Limb (tissue), 2 donors: ENCODE measurements around the gene PVR.
"Not testable (repeated sequence)": the region's sequence is repeated elsewhere in the genome, so short reads cannot be mapped to it uniquely, and the experiment has no call there.

Source experiments
- DNase-seq, 2 donors: peaks; one replicate each; pipeline ENCODE4 v3.0.0-alpha.2; 2016; ENCODE audit errors: extremely low spot score in 2 of 2

PVR gene

DNA sequence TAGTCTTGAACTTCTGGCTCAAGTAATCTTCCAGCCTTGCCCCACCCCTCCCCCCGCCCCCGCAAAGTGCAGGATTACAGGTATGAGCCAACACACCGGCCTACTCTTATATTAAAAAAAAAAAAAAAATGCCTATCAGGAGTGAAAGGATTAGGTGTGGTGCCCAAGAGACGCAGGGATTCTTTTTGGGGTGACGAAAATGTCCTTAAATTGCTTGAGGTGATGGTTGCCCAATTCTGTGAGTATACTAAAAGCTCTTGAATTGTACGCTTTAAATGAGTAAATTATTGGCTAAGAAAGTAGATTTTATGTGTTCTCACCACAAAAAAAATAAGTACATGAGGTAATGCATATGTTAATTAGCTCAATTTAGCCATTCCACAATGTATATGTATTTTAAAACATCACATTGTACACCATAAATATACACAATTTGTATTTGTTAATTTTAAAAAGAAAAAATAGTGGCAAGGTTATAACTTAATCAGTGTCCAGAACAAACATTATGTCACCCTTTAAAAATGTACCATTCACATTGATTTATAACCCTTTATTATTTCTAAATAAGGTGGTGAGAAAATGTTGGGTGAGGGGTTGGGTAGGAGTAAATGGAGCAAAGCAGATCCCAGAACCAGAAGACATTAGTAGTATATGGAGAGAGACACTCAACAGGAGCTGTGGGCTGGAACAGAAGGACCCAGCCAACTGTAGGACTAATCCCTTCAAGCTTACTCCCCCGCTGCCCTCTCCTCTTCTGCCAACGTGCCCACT is 26.4 kb upstream of the PVR start:
- DNase-seq: no peak

DNA sequence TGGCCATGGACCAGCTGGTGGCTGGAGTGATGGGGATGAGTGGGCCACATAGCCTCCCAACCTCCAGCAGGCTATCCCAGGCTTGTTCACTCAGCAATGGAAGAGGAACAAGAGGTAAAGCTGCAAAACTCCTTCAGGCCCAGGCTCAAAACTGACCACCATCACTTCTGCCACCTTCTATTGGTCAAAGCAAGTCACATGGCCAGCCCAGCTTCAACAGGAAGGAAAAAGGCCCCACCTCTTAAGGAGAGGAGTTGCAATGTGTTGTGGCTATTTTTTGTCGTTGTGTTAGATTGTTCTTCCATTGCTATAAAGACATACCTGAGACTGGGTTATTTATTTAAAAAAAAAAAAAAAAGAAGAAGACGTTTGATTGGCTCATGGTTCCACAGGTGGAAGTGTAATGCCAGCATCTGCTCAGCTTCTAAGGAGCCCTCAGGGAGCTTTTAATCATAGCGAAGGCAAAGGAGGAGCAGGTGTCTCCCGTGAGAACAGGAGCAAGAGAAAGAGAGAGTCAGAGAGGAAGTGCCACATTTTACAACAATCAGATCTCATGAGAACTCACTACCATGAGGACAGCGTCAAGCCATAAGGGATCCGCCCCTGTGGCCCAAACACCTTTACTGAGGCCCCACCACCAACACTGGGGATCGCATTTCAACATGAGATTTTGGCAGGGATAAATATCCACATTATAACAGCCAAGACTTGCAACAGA is 24.9 kb upstream of the PVR start:
- DNase-seq: no peak

DNA sequence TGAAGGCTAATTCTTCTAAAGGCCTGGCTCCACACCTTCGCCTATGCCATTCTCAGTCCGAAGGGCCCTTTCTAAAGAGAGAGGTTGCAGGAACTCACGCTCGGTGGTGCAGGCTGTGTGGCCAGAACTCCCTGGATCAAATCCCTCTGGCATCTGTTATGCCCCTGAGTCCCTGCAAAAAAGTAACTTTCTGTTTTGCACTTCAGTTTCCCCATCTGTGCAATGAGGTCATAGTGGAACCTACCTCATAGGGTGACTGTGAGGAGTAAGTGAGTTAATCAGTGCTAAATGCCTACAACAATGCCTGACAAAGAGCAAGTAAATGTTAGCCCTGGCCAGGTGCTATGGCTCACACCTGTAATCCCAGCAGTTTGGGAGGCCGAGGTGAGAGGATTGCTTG is 23.0 kb upstream of the PVR start:
- no peak for DNase-seq

DNA sequence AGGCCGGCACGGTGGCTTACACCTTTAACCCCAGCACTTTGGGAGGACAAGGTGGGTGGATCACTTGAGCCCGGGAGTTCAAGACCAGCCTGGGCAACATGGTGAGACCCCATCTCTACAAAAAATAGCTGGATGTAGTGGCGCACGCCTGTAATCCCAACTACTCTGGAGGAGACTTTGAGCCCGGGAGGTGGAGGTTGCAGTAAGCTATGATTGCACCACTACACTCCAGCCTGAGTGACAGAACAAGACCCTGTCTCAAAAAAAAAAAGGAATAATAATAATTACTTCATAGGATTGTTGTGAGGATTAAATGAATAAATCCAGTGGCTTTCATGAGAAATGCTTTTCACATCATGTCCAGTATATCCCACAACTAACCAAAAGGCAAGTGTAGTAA is 22.3 kb upstream of the PVR start:
- DNase-seq: no peak

DNA sequence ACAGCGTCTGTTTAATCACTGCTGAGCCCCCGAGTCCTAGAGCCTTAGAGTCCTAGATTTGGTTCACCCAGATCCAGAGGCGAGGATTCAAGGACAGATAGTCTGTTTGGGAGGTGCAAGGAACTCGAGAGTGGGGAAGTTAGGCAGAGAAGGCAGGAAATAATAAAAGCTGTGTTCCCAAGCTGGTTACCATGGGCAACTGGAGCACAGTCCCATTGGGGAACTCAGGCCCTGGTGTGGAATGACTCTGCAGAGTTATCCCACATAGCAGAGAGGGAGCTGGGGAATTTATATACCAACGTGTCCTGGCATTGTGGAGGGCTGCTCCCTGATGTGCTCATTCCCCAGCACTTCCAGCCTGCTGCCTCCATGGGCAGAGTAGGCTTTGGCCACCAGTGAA is 20.6 kb upstream of the PVR start:
- DNase-seq: no peak

DNA sequence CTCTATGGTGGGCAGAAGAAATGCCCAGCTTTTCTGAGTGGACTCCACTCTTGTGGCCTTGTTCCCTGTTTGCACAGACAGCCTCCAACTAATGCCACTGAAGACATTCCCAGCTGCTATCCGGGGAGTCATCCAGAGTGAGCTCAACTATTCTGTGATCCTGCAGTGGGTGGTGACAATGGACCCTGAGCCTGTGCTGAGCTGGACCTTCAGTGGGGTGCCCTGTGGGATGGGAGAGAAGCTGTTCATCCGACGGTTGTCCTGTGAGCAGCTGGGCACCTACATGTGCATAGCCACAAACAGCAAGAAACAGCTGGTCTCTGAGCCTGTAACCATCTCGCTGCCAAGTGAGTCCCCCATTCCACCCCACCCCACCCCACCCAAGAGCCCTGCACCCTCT is 20.1 kb upstream of the PVR start:
- DNase-seq: no peak

DNA sequence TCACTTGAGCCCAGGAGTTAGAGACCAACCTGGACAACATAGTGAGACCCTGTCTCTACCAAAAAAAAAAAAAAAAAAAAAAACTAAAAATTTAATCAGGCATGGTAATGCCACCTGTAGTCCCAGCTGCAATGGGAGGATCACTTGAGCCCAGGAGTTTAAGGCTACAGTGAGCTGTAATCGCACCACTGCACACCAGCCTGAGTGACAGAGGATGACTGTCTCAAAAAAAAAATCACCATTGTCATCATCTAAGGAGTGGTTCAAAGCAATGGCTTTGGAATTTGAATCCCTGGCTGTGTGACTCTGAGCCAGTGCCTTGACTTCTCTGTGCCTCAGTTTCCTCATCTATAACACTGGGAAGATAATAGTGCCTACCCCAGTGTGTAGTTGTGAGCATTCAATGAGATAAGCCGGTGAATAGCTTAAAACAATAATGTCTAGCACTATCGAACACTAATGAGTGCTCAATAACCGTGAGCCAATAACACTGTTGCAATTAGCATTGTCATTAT is 18.8 kb upstream of the PVR start:
- DNase-seq: no peak

DNA sequence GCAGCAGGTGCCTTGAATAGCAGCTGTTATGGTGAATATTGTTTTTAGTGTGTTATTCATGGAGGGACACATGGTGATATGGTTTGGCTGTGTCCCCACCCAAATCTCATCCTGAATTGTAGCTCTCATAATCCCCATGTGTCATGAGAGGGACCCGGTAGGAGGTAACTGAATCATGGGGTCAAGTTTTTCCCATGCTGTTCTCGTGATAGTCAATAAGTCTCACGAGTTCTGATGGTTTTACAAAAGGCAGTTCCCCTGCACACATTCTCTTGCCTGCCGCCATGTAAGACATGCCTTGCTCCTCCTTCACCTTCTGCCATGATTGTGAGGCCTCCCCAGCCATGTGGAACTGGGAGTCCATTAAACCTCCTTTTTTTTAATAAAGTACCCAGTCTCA is 18.1 kb upstream of the PVR start:
- not testable (repeated sequence) for DNase-seq

DNA sequence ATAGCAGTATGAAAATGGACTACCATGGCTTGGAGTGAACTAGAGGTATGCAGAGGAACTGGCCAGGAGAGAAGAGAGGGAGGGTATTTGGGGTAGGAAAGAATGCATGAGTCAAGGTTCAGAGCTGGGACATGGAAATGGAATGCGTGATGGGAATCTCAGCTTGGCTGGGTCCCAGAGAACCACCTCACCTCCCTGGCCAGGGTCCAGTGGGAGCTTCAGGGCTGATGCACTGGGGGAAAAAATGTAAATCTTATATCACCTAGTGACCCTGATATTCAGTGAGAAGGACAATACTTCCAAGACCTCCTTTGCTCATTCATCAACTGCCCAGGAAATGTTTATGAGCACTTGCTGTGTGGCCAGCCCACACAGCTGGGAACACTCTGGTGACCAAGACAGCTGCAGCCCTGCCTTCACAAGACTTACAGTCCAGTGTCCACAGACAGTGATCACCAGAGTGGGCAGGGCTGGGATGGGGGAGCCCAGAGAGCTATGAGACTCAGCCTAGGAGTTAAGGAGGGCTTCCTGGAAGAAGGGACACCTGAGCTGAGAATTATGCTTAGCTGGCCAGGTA is 17.6 kb upstream of the PVR start:
- DNase-seq: no peak

DNA sequence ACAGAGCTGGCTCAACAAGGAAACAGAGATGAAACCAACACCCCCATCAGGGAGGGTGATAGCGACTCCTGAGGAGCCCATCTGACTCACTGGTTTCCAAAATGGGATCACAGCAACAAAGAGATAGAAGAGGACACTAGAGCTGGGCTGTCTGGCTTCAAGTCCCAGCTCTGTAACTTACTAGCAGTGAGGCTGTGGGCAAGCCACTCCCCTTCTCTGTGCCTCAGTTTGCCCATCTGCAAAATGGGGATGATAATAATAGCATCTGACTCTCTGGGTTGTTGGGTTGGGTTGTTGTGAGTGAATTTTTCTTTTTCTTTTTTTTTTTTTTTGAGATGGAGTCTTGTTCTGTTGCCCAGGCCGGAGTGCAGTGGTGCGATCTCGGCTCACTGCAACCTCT is 16.1 kb upstream of the PVR start:
- DNase-seq: no peak

DNA sequence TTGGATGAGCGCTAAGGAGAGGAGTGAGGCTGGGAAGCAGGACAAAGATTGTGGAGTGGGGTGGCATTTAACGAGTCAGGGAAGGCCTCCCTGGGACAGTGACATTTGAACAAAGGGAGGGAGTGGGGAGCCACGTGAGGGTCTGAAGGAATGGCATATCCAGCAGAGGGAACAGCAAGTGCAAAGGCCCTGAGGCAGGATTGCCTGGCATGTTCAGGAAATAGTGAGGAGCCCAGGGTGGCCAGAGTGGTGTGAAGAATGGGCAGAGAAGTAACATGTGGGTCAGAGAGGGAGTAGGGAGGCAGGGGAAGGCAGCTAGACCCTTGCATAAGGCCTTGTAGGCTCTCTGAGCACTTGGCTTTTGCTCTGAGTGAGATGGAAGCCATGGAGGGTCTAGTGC is 14.9 kb upstream of the PVR start:
- DNase-seq: no peak

DNA sequence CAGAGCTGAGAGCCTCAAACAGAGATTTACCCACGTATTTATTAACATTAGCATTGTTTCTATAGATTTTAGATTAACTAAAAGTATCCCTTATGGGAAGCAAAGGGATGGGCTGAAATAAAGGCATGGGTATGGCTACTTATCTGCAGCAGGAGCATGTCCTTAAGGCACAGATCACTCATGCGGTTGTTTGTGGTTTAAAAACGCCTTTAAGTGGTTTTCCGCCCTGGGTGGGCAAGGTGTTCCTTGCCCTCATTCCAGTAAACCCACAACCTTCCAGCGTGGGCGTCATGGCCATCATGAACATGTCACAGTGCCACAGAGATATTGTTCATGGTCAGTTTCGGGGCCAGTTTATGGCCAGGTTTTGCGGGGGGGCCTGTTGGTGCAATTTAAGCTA is 12.1 kb upstream of the PVR start:
- not testable (repeated sequence) for DNase-seq

DNA sequence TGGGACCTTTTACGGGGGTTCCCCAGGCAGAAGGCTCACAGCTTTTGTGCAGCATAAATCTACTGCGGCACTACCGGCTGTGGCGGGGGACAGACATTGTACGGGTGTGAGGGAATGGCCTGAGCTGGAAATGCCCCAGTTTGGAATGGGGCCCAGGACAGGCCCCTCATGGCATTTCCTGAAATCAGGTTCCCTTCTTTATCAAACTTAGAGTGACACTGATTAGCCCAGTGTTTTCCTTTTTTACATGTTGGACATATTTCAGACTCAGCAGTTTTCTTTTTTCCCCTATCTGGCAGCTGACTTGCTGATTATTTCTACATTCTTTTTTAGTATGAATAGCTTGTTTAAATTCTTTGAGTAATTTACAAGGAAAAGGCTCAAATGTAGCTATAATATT is 9.7 kb upstream of the PVR start:
- DNase-seq: not testable (repeated sequence)

DNA sequence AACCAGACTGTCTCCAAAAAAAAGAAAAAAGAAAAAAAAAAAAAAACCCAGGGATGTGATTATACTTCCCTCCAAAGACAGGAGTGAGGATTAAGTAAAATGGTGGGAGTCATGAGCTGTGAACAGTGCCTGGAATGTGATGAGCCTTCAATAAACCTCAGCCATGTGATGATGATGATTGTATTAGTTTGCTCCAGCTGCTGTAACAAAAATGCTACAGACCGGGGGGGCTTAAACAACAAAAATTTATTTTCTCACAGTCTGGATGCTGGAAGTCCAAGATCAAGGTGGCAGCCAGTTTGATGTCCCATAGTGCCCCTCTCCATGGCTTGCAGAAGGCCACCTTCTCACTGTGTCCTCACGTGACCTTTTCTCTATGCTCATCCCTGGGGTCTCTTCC is 8.9 kb upstream of the PVR start:
- DNase-seq: no peak

DNA sequence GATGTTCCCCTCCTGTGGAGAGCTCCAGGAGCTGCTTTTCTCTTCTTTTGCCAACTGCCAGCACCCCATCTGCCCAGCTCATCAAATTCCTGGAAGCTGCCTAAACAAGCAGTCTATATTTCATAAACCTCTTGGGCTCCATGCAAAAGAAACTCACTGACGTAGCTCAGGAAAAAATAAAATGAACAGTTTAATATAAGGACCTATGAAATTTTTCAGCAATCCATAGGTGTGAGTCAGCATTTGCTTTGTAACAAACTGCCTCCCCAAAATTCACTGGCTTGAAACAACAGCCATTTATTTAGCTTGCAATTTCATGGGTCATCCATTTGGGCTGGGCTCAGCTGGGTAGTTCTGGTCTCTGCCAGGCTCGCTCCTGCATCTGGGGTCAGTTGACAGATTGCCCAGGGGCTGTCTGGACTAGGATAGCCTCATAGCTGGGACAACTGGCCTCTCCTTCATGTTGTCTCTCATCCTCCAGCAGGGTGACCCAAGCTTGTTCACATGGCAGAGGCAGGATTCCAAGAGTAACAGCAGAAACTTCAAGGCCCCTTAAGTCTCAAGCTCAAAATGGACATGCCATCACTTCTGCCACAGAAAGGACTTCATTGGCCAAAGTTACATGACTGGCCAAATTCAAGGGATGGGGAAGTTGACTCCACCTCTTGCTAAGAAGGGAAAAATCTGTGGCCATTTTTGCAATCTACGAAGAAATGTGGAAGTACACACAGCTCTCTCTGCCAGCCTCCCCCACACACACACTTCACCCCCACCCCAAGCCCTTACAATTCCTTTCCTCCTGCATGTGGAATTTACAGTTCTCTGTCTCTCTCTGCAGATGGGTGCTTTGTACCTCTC is 7.9 kb upstream of the PVR start:
- no peak for DNase-seq

DNA sequence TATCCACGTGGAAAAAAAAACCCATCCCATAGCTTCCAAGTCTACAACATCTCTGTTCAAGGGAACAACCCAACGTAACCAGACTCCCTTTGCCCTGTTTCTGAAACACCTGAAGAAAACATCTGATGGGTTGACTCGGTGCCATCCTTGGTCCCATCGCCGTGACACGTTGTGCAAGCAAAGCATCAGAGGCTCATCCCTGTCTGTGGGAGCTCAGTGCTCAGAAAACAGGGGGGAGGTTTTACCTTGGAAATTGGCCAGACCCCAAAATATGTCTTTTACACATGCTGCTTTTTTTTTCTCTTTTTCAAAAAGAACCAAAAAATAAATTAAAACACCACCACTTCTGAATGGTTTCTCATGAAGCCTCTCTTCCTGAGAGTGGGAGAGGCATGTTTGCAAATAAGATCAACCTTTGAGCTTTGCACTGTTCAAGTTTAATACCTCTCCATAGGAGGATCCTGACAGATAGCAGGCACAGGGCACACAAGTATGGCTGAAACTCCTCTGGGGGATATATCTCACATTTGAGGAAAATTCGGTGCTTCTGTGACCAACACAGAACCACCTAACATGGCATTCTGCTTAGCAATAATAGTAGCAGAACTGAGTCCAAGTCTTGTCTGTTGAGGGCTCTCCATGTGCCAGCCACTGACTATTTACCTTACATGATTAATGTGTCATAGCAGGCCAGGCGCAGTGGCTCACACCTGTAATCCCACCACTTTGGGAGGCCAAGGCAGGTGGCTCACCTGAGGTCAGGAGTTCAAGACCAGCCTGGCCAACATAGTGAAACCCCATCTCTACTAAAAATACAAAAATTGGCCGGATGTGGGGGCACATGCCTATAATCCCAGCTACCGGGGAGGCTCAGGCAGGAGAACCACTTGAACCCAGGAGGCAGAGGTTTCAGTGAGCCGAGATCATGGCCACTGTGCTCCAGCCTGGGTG is 7.0 kb upstream of the PVR start:
- DNase-seq: no peak

DNA sequence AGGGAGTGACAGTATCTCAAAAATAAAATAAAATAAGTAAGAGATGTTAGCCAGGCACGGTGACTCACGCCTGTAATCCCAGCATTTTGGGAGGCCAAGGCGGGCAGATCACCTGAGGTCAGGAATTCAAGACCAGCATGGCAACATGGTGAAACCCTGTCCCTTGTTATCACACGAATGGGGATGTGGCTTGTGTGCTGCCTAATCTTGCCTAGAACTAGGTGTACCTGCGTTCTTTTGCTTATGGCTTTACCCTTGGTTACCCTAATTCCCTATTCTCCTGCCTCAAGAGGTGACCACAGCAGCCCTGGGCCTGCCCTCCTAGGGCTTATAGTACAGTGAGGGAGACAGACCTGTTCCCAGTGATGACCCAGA is 6.3 kb upstream of the PVR start:
- no peak for DNase-seq

DNA sequence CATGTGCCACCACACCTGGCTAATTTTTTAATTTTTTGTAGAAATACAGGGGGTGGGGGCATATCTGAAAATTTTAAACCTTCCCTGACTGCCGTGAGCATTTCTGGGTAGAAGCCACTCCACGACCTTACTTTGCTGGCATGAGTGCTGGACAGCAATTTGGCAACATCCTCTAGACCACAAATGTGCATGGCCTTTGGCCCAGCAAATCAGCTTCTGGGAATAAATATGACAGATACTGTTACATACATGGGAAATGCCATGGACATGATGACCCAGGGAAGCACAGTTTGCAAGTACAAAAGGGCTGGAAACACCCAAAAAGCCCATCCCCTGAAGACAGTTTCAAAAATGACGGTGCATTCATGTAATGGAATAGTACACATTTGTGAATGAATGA is 3.2 kb upstream of the PVR start:
- no peak for DNase-seq

DNA sequence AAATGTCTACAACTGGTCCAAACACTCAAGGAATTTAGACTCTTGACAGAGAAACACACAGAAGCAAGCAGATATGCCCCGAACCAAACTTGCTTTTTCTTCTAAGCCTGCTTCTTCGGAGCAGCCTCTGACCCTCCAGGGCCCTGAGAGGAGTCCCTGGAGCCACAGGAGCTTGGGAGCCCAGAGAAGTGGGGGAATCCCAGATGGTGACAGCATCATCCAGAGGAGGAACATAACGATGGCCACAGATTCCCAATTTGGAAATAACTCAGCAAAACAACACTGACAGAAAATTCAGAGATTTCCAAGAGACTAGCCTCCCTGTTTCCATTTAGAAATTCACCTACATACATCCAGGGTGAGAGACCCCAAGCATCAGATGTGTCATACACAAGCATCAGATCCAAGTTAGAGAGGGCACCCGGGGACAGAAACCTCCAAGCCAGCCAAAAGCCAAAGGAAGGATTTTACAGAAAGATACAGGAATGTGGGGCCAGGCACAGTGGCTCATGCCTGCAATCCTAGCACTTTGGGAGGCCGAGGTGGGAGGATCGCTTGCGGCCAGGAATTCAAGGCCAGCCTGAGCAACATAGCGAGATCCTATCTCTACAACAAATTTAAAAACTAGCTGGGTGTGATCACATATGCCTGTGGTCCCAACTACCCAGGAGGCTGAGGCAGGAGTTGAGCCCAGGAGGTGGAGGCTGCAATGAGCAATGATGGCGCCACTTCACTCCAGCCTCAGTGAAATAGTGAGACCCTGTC is 2.0 kb upstream of the PVR start:
- no peak for DNase-seq

DNA sequence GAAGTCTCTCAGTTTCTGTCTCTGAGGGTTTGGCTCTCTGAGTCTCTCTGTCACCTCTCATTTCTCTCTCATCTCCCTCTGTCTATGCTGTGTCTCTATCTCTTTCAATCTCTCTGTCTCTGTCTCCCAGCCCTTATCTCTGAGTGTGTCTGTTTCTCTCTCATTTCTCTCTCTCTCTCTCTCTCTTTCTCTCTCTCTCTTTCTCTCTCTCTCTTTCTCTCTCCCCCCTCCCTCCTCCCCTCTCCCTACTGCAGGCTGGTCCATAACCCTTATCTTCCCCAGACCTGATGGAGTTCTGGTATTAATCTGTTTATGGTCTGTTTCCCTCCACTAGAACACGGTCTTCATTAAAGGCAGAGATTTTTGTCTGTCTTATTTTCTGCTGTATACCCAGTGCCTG is 1.3 kb upstream of the PVR start:
- DNase-seq: no peak
